HG03378 (cell line): ENCODE measurements around the gene CHN2.

ENCODE experiments used
- ATAC-seq: cut with Tn5 transposase; IDR thresholded peaks from one replicate; pipeline ENCODE4 v1.9.1; 2021; ENCODE audit warnings: mild to moderate bottlenecking, moderate library complexity; ENCODE audit not compliant: unreplicated experiment

CHN2 gene

DNA sequence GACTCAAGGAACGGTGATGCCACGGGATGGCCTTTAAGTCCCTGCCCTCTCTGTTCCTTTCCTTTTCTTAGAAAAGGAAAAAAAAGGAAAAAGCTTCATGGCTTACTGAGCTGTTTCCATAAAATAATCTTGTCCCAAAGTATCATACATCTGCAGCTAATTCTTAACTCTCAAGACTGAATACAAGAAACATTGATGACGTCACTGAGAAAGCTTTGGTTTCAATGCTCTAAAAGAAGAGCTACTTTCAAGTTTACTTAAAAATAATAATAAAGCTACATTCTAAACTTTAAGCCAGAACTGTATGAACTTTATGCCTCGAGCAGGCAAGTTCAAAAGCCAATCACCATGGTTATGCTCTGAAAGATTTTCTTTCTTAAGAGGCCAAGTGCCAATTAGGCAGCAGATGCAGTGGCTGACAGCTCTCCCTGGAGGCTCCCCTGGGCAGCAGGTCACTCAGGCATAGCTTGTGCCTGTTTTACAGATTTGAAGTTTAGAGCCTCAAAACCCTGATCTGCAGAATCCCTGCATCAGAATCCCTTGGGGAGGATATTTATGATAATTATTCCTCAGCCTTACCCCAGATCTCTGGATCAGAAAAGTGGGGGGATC, 165.0 kb downstream of the CHN2 start:
- no peak for ATAC-seq

DNA sequence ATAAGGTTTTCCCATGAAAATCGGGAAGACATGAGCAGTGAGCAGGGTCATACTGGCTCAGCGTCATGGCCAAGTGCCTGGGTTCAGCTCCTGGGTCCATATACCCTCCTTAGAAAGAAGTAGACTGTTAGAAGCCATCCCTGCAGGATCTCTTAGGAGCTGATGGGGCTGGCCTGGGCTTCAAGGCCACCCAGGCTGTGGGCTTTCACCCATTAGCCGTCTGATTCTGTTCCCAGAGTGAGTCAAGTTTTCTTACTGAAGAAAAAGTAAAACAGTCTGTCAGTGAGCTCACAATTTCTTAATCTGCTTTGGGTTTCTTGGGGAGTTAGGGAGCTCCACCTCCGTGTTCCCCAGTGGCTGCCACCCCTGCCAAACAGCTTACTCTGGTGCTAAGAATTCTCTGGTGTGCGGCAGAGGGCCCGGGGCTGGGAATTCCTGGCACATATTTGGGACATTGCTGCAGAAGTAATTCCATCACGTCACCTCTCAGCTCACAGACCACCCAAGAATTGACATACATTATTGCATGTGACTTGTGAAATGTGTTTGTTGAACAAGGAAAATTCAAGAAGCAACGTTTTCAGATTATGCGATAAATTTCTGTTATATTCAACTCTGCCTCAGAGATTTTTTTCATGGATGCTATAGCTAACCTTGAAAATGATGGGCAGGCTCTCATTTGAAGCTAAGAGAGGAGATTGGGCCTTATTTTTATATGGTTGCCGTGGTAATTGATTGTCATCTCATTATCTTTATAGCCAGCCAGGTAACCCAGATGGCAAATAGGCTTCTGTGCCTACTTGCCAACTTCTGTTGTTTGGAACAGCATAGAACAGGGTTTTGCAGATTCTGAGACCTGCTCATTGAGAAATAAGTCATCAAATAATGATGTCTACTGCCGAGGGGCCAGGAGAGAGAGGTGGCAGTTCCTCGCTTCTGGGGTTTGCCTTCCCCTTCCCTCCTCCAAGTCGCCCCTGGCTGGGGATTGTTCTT, 166.4 kb downstream of the CHN2 start:
- no peak for ATAC-seq

DNA sequence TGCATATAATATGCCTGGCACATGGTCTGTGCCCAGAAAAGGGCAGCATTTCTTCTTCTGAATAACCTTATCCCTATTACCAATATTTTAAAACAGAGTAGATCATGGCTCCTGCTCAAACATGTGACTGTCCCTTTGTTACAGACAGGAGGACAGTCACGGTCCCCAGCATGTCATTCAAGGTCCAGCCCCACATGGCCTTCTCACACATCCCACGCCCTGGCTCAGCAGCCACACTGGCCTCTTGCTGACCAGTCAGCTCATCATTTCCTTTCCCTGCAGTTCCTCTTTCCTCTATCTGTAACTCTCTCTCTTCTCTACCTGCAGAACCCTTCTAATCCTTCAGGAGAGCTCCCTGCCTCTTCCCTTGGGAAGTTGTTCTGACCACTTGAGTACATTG, 167.8 kb downstream of the CHN2 start:
- ATAC-seq: no peak

DNA sequence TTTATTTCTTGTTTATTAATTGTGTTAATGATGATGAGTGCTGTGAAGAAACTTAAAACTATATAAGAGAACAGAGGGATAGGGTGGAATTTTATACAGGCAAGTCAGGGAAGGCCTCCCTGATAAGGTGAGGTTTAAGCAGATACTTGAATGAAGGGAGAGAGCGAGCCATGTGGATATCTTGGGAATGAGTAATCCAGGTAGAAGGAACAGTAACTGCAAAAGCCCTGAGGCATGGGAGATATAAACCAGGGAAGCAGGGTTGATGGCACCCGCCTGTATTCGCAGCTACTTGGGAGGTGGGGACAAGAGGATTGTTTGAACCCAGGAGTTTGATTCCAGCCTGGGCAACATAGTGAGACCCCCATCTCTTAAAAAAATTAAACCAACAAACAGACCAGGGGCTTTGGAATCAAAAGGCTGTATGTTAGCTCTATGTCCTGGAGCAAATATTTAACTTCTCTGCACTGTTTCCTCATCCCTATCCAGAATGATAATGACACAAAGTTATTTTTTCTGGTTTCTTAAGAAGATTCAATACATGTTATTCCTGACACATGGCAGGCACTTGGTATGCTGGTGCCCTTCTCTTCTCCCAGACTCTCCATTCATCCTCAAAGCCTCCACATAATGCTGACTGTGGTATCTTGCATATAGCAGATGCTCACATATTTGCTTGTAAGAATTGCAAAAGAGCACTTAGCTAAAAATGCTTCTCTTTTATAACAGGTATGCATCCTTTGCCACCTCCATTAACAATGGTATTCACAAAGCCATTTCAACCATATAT, 169.3 kb downstream of the CHN2 start:
- ATAC-seq: no peak

DNA sequence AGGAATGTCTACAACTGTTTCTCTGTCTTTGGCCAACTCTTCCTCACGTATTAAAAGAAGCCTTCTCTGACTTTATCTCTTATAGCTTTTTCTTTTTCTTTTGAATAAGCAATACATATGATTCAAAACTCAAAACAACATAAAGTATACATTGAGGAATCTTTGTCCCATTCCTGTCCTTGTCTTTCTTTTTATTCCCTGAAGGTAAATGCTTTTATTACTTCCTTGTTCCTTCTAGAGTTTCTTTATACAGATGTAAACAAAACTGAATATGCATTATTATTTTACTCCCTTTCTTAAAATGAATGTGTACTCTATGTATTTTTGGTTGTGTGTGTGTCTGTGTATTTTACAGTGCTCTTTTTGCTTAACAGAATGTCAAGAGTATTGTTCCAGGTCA, 170.1 kb downstream of the CHN2 start:
- ATAC-seq: no peak

DNA sequence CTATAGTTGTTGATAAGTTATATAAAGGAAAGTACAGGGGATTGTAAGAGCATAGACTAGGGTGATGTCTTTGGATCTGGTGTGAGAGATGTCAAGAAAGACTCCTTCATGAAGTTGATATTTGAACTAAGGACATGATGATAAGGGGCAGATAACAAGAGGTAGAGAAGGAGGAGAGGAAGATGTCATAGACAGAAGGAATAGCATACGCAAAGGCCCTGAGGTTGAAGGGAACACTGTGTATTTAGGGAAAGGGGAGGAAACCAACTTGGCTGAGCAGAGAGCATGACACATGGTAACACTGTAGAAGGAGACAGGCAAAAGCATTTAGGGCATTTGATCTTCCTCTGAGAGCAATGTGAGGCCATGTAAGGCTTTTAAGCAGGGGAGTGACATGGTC, 170.8 kb downstream of the CHN2 start:
- ATAC-seq: no peak

DNA sequence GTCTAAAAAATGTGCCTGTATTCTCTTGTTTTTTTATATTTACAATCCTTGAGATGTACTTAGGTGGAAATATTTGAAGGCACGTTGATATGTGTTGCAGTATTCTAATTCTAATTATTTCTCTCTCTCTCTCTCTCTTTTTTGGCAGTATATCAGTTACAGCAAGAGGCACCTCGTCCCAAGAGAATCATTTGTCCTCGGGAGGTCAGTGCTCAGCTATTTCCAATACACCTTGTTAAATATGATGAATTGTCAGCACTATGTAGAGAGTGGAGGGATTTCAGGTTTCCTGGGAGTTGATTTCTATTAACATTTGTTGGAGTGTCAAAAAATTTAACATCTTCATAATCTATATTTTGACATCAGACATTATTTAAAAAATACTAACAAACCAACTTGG, 173.2 kb downstream of the CHN2 start:
- no peak for ATAC-seq

DNA sequence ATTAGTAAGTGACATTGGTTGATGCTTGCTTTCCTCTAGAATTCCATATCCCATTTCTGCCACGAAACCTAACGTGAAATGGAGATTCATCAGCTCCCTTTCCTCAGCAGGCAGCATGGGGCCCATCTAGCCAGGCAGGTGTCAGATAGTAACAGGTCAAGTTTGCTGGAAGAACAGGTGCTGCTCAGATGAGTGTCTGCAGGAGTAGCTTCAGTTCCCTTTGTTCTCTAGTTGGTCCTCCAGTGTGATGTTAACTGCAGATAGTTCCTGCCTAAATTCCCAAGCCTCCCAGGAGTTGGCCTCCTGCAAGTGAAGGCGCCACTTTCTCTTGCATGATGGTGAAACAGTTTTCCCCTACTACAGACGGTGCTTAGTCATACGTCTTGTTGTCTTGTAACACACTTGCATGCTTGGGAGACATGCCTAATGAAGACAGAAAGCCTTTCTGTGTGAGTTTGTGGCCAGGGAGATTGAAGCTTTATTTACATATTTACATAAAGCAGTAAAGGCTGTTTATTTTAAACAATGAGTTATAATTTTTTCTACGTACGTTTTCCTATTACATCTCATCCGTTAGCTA, 175.4 kb downstream of the CHN2 start:
- ATAC-seq: no peak

DNA sequence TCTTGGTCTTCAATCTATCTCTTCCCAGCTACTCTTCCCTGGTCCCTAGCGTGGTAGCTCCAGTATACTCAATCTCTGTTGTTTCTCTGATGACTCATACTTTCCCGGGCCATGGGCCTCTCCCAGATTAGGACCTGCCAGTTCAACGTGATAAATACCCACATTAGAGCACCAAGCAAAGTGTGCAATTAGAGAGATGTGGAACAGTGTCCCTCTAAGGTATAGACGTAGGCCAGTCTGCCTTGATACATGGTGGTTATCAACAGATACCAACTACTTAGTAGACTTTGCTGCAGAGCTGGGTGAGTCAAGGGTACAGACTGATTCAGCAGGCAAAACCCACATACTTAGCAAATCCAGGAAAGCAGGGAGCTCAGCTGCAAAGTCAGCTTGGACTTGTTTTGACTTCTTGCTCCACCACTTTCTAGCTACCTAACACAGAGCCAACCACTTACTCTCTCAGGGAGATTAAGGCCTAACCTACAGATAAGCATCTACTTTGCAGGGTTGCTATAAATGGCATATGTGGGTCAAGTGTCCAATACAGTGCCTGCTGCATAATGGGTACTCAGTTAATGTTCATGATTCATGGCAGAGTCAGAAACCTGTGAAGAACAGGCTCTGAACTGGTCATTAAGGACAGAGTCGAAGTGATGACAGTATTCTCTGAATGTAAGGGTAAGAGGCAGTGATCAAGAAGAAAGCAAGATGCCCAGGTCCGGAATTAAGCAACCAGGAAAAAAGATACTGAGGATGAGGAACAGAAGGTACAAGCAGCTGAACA, 176.1 kb downstream of the CHN2 start:
- ATAC-seq: no peak

DNA sequence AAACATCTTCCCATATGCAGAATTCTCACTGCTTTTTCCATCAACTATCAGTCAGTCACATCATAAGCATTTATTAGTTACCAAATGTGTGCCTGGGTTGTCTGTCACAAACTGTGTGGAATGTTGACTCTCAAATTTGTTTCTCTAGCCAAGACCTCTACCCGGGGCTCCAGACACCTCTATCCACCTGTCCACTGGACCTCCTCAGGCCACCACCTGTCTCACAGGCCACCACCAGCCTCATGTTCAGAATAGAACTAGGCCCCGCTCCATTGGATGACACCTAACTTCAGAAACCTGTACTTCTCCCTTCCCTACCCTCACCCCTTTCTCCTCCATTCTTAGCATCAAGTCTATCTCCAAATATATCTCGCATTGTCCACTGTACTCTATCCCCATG, 176.9 kb downstream of the CHN2 start:
- ATAC-seq: no peak

DNA sequence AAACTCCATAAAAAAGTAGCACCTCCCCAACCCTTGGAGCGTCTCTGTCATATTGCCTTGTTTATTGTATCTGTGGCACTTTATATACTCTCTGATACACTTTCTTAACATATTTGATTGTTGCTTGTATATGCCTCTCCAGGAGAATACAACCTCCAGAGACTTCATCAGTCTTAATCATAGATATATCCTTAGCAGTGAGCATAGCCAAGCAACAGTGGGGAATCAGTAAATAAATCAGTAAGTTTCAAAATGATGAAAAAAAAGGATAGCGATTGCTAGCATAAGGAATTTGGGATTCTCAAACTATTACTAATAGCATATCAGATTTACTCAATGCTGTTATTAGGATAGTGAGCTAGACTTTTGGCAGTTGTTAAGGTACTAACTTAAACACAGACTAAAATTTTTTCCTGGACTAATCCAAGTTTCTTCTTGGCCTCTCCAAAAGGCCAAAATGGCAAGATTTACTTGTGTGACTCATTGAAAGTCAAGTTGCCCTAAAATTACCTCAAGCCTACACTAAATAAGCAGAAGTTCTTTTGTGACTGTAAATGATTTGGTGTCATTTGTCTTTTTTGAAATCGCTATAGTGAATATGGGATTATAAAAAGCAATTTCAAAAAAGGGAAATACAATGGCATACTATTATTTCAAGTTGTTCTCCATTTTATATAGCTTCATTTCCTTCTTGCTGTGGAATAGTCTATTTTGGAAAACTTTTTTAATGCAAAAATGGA, 177.9 kb downstream of the CHN2 start:
- ATAC-seq: no peak

DNA sequence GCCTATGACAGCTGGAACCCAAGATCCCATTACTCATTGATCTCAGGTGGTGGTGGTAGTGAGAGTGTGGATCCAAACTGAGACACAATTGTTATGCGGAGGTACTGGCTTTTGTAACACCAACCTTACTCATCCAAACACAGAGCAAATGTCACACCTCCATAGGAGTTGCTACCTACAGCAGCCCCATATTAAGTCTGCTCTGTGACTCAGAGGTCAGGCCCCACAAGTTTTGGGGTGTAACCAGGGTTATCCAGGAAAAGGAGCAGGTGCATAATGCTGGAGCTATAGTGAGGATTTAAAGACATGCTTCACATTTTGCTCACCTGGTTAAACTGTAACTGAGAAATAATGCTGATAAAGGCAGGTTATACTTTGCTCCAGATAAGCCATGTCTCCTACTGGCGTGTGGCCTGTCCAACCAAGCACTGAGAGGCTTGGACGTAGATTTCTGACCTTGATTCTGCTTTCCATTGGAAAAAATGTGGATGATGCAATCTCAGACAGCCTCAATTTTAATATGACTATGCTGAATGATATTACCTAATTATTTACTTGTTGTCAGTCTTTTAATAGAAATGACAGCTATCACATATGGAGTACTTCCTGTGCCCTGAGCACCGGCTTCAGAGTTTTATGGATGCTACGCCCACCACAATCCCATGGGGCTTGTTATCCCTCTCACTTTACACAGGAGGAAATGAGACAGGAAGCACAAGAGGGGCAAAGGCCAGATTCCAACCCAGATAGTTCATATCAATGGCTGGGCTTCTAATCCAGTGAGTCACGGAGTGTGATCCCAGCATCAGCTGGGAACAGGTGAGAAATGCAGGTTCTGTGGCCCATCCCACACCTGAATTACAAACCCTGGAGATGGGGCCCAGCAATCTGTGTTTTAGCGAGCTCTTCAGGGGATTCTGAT, 181.3 kb downstream of the CHN2 start:
- ATAC-seq: no peak

DNA sequence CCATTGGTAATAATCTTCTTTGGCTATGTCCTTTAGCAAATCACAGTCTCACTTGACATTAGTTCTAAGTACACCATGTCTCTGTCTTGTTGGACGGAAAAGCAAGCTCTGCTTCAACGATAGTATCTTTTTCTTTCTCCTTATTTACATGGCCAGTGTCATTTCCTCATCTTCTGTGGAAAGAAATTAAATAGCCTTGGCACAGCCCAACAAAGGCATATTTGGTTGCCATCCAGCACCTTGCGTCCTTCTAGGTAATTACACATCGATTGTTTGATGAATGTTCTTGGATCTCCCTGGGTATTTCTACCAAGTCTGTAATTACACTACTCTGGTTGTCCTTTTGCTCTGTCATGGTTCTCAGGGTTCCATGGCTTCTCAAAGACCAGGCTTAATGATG, 183.1 kb downstream of the CHN2 start:
- no peak for ATAC-seq

DNA sequence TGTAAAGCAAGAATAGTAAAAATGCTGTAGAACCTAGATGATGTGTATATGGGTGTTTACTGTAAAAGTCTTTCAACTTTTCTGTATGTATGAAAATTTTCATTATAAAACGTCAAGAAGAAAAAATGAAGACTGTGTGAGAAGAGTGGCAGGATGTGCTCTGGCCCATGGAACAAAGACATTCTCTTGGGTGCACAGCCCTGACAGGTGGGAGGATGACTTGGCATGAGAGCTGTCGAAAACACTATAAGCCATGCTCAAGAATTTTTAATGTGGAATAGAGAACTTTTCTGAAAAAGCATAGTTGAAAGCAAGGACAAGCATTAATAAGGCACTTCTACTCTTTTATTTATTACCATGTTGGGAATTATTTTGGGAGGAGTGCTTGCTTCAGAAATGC, 185.0 kb downstream of the CHN2 start:
- ATAC-seq: no peak

DNA sequence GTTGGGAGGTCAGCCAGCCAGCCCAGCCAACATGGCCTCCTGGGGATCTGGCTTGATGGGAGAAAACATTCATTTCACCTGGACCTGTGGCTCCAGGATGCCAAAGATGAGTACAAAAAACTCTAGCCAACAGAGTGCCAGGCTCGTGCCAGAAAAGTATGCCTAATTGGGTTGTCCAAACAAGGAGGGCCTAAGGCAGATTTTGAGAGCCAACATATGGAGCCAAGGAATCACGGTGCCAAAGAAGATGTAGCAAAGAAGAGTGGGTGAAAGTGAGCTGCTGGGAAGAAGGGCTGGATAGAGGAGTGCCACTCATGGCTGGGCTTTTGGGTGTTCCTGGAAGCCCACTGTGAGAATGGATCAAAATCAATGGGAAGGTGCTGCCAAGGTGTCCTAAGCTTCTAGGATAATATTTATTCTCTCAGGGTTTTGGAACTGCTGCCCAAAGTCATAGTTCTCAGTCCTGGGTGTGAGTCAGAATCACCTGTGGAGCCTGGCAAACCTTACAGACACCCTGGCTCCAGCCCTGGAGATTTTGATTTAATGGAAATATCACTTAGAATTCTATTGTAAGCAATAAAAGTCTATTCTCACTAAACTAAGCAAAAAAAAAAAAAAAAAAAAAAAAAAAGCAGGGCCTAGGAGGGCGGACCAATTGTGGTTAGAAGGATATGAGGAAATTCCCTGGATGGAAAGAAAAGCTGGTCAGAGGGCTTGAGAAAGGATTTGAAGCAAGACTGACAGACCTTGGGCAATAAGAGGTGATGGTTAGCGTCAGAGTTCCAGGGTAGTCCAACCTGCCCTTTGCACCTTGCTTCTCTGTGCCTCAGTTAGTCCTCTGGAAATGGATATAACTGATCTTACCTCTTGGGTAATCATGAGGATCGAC, 186.9 kb downstream of the CHN2 start:
- ATAC-seq: no peak

DNA sequence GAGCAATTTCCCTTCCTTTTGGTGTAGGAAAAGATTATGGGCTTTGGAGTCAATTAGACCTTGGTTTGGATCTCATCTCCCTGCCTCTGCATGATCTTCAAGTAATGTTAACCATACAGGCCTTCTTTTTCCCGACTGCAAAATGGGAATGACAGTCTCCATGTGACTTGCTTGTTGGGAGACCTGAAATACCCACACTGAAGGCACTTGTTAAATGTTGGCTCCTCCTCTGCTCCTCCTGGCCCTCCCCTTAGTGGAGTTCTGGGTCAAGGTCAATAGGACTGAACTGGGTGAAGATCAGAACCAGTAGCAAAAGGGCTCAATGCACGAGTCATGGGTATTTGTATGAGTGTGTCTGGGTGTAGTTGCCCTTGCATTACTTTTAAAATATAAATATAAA, 189.7 kb downstream of the CHN2 start:
- no peak for ATAC-seq

DNA sequence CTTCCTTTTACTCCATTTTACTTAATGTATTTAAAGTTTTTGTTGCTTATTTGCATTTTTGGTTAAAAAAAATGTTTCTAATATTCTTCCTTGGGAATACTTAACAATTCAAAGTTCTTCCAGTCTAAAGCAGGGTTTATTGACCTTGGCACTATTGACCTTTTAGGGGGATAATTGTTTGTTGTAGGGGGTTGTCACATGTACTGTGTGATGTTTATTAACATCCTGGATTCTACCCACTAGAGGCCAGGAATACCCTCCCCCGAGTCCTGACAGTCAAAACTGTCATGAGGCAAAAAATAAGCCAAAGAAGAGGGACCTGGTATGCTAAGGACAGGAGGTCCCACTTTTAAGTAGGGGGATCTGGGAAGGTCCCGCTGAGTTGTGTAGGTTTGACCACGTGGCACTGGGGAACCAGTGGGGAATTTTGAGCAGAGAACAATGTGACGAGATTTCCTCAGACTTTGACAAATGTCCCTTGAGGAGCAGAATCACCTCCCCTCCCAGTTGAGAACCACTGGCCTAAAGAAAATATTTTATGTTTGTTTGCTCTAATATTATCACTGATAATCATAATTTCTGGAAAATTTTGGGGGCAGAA, 190.7 kb downstream of the CHN2 start:
- ATAC-seq: no peak
